NCI-H226 (cell line): ENCODE results near the gene ANKRD11.
"Not testable (repeated sequence)": the region's sequence is repeated elsewhere in the genome, so short reads cannot be mapped to it uniquely, and the experiment has no call there.

Experiments
- DNase-seq: peaks from one replicate; pipeline ENCODE4 v3.0.0-alpha.2; 2015

Gene ANKRD11

DNA sequence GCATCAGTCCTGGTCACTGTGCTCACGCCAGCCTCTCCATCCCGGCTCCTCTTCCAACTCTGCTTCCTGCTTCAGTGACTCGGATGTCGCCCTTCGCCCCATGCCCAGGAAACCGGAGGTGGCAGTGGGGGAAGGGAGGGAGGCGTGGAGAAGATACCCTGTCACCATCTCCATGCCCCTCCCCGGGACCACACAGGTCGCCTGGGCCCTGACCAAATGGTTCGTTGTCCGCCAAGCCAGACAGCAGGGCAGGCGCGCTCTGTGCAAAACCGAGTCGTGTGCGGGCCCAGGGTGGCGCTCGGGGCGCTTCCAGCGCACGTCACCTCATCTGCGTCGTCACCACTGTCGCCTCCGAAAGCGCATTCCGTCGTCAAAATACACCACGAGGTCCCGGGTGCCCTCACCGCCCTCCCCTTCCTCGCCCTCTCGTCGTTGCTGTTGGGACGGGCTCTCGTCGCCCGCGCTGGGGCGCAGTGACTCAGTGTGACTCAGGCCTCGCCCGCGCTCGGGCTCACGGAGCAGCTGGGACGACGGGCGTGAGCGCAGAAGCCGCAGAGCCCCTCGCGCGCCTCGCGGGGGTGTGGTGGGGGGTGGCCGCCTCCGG, 233.6 kb downstream of the ANKRD11 start:
- DNase-seq, result no peak

DNA sequence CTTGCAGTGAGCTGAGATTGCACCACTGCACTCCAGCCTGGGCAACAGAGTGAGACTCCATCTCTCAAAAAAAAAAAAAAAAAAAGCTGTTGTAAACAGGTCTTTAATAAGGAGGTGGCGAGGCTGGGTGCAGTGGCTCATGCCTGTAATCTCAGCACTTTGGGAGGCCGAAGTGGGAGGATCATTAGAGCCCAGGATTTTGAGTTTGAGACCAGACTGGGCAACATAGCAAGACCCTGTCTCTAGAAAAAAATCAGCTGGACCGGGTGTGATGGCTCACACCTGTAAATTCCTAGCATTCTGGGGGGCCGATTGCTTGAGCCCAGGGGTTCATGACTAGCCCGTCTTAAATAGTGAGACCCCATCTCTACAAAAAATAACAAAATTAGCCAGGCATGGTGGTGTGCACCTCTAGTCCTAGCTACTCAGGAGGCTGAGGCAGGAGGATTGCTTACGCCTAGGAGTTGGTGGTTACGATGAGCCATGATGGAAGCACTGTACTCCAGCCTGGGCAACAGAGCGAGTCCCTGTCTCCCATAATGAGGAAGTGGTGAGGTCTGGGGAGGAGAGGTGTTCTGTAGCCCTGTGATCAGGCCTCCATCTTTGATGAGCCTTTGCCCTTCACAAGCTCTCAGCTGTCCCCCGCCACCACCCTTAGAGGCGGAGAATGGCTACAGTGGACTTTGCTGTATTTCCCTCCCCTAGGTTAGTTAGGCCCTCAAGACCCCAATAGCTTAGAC, 236.6 kb downstream of the ANKRD11 start:
- no peak for DNase-seq

DNA sequence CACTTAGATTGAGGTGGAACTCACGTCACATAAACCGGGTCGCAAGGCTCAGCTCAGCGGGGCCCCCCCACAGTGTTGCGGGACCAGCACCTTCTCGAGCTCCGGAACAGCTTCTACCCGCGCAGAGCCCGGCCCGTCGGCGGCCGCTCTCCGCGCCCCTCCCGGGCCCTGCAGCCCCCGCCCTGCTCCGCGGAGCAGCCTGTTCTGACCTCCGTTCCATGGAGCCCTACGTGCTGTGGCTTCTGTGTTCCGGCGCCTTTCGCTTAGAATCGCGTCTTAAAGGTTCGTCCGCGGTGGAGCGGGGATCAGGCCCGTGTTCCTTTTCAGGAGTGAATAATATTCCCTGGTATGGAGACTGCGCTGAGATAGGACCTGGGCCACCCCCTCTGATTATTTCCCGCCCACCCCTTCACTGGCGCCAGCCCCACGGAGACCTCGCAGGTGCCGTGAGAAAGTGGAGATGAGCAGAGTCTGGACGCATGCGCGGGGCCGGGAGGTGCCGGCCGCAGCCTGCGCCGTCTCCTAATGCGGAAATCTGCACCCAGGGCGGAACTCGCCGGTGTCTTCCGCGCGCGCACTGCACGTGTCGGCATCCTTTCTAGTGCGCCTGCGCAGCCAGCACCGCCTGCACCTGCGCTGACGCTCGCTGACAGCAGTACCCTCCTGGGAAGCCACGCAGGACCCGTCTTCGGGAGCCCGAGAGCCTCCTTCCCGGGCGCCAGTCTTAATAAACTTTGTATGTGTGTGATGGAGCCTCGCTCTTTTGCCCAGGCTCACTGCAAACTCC, 242.0 kb downstream of the ANKRD11 start:
- DNase-seq, result no peak

DNA sequence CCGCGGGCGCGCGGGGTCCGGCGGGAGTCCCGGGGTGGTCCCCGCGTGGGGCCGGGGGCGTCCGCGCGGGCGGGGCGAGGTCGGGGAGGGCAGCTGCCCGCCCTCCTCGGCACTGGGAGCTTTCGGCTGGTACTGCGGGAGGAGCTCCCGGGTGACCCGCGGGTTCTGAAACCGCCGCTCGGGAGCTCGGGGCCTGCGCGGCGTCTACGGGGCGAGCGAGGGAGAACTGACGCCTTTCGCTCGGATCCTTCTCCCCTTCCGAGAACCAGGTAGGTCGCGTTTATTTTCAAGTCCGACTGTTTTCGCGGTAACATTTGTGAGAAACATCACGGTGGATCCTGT, 242.7 kb downstream of the ANKRD11 start:
- DNase-seq, result not testable (repeated sequence)

DNA sequence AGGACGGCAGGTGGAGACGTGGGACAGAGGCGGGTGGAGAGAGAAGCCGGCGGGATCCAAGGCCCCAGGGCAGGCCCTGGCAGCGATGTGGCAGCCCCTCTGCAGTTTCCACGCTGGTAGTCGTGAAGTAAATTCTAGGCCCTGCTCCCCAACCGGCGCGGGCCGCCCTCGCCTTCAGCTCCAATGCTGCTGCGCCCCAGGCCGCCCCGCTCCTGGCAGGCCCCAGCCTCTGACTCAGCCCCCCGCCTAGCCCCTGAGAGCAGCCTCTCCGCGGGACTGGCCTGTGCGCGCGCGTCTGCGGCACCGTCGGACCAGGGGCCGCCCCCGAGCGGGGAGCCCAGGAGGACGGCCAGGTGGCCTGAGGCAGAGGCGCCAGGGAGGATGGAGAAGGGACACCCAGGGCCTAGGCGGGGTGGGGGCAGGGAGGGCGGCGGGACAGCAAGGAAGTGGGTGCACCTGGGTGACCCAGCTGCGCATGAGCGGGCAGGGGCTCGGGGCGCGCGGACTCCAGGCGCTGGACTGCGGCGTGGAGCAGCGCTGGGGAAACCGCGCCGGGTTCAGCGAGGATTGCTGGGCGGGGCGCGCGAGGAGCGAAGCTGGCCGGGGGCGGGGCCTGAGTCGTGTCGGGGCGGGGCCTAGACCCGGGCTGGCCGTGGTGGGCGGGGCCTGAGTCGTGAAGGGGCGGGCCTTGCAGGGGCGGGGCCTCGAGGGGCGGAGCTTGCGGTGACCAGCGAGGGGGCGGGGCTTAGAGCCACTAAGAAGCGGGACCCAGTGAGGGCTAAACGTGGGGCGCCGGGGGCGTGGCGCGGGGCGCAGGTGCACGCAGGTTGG, 243.2 kb downstream of the ANKRD11 start:
- peak; percentile 64 for DNase-seq

DNA sequence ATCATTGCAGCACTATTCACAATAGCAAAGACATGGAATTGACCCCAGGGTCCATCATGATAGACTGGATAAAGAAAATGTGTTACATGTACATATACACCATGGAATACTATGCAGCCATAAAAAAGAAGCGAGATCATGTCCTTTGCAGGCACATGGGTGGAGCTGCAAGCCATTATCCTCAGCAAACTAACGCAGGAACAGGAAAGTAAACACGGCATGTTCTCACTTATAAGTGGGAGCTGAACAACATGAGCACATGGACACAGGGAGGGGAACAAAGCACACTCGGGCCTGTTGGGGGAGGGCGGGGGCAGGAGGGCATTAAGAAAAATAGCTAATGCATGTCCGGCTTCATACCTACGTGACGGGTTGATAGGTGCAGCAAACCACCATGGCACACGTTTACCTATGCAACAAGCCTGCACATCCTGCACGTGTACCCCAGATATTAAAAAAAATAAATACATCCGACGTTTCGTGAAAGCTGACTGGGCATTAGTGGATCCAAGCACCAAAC, 243.9 kb downstream of the ANKRD11 start:
- no peak for DNase-seq

DNA sequence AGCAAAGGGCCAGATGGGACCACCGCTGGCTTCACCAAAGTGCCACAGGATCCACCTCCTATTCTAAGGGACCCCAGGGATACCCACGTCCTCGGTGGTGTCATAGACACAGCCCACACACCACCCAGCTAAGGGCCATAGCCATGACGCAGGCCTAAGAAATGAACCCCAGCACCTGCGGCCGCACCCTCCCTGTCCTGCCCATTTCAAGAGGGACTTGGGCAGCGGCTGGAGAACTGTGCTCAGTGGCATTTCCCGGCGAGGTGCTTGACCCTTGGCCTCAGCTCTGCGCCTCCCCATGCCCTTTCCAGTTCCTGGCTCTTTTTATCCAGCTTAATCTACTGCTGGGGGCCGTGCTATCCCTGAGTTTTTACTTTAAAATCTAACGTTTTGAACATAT, 245.6 kb downstream of the ANKRD11 start:
- DNase-seq, result no peak

DNA sequence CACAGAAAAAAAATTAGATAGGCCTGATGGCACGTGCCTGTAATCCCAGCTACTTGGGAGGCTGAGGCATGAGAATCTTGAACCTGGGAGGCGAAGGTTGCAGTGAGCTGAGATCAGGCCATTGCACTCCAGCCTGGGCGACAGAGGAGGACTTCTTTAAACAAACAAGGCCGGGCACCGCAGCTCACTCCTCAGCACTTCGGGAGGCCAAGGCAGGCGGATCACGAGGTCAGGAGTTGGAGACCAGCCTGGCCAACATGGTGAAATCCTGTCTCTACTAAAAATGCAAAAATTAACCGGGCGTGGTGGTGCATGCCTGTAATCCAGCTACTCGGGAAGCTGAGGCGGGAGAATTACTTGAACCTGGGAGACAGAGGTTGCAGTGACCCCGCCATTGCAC, 246.1 kb downstream of the ANKRD11 start:
- DNase-seq, result not testable (repeated sequence)

DNA sequence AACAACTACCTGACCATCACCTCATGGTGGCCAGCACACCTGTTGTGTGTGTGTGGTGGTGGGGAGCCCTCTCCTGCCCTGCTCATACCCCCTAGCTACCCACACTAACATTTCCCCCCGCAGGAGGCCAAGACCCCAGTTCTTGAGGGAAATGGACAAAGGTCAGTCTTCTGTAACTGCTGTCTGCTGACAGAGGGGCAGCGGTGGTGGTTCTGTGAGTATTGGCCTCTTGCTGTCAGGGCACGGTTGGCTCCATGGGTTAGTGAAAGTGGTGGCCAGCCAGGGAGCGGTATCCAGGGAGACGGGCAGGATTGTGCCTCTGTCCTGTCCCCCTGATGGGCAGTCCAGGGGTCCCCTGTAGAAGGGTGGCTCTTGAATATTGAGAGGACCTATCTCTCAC, 246.7 kb downstream of the ANKRD11 start:
- DNase-seq, result no peak

DNA sequence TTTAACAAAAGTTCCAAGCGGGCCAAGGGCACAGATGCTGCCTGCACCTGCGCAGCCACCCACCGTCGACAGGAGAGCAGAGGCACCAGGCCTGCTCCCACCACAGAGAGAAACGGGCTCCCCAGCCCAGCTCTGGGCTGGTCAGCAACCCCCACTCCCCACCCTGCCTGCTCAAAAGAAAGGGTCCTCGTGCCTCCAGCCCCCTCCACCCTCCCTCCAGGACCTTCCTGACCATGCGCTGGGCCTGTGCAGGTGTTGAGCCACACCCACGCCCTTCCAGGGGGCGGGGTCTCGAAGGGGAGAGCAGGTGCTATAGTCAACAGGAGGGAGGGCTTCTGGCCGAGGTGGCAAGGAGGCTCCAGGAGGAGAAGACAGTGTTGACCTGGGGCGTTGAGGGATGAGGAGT, 247.6 kb downstream of the ANKRD11 start:
- DNase-seq, result no peak

DNA sequence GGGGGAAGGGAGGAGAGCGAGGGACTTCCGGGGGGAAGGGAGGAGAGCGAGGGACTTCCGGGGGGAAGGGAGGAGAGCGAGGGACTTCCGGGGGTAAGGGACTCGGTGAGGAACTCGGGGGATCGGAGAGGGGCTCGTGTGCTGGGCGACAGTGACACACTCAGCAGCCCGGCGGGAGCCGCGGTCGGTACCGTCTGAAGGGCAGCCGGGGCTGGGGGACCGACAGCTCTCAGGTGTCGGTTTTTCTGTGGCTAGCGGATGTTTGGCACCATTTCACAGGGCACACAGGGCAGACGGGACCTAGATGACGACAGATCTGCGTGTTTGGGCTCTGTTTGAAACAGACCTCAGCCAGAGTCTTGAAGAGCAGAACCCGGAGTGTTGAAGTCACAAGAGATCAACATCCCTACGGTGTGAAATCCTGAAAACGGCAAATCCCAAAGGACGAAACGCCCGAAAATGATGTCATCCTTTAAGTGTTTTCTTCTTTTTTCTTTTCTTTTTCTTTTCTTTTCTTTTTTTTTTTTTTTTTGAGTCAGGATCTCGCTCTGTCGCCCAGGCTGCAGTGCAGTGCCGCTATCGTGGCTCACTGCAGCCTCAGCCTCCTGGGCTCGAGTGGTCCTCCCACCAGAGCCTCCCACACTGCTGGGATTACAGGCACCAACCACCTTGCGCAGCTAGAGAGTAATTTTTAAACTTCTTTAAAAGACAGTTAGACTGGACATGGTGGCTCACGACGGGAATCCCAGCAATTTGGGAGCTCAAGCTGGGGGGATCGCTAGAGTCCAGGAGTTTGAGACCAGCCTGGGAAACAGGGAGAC, 249.0 kb downstream of the ANKRD11 start:
- peak; percentile 49 for DNase-seq

DNA sequence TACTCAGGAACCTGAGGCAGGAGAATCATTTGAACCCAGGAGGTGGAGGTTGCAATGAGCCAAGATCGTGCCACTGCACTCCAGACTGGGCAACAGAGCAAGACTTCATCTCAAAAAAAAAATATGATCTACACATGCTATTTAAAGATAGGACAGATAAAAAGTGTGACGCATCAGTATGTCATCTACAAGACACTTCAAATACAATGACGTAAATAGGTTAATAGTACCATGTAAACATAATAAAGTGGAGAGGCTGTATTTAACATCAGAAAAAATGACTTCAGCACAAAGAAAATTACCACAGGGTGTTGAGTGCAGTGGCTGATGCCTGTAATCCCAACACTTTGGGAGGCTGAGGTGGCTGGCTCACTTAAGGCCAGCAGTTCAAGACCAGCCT, 252.6 kb downstream of the ANKRD11 start:
- no peak for DNase-seq

DNA sequence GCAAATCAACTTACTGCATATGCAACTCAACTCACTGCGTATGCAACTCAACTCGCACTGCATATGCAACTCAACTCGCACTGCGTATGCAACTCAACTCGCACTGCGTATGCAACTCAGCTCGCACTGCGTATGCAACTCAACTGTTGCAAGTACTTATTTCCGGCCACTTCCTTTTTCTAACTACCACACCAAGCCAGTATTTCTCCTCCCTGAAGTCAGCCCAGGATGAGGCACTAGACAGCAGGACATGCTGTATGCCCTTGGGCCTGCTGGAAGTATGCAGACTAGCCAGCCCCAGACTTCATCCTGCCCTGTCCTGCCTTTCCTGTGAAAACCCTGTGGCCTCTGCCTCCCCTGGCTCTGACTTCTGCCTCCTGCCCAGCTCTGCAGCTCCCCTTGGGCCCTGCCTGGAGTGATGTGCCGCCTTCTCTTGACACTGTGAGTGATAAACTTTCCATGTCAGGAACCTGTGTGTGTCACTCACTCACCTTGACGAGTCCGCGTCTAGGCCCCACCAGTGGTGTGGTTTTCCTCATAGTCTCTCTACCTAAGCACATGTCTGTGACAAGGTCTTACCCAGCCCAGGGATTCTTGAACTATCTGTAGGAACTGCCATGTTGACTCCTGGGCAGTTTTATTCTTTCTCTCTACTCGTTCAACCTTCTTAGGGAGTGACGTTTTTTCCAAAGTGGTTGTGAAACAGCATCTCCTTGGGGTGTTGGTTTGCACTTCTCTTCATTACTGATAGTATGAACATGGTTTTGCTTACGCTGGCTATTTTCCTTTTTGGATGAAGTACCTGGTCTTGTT, 256.5 kb downstream of the ANKRD11 start:
- no peak for DNase-seq

DNA sequence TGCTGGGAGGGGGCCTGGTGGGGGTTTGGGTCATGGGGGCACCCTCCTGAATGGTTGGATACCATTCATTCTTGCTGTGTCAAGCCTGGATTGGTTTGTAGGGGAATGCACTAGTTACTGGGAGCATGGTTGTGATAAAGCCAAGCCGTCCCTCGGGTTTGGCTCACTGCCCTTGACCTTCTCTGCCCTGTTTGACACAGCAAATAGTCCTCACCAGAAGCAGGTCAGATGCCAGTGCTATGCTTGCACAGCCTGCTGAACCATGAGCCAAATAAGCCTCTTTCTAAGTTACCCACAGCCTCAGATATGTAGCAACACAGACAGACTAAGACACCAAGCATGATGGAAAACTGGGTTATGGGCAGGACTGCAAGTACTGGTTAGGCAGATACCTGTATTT, 258.3 kb downstream of the ANKRD11 start:
- no peak for DNase-seq

DNA sequence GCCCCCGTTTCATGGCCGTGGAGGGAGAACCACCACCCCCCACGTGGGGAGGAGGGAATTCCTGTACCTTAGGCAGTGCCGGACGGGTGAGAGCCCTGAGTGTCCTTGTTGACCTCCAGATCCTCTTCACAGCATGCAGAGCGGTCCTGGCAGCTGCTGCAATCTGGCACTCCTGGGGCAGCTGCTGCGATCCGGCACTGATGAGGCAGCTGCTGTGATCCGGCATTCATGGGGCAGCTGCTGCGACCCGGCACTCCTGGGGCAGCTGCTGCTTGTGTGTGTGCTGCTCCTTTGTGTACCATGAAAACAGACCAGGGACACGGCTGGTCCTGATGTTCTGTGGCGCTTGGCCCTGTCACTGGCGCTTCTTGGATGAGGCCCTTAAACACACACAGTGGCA, 260.1 kb downstream of the ANKRD11 start:
- DNase-seq, result no peak

DNA sequence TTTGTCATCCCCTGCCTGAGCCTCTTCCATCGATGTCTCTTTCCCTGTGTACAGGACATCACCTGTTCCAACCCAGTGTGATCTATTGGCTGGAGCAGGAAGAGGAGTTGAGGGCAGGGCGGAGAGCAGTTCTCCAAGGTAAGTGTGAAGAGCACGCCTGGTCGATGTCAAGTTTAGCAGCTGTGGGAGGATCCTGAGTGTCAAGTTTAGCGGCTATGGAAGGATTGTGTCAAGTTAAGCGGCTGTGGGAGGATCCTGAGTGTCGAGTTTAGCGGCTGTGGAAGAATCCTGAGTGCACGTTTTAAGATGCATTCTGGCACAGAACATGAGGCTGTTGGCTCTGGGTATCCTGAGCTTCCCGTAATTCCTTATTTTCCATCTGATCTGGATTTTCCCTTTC, 265.7 kb downstream of the ANKRD11 start:
- no peak for DNase-seq

DNA sequence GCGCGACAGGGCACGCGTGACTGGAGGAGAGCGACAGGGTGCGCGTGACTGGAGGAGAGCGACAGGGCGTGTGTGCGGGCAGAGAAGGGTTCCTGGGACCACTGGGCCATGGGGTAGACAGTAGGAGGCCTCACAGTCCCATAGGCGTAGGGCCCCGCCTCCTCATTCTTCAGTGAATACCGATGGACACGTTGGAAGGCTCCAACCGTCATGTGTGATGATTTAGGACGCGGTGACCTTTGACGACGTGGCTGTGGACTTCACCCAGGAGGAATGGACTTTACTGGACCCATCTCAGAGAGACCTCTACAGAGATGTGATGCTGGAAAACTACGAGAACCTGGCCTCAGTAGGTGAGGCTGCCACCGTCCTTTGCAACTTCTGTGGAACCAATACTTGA, 267.4 kb downstream of the ANKRD11 start:
- no peak for DNase-seq

DNA sequence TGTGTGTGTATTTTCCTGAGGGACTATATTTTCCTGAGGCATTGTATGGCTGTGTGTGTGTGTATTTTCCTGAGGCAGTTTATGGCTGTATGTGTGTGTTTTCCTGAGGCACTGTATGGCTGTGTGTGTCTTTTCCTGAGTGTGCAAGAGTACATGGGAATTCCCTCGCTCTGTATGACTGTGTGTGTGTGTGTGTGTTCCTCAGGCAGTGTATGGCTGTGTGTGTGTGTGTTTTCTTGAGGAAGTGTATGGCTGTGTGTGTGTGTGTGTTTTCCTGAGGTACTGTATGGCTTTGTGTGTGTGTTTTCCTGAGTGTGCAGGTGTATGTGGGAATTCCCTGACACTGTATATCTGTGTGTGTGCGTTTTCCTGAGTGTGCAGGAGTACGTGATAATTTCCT, 268.8 kb downstream of the ANKRD11 start:
- no peak for DNase-seq

DNA sequence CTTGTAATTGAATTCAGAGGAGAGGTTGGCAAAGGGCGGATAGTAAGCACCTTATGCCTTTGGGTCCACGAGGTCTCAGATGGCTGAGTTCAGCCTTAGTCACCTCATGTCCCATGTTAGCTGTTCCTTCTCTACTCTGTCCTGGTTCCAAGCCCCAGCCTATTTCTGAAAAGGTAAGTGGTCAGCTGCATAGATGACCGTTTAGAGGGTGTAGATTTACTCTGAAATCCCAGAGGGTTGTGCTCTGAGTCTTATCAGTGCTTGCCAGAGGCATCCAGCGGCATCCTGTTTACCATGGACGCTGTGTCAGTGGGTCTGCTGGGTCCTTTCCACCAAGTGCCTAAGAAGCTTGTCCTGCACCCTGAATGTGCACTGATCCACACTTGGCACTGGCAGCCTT, 271.0 kb downstream of the ANKRD11 start:
- no peak for DNase-seq
